ENCODE data around the gene TCEAL2. TPM values are rescaled to one million over a fixed set of nuclear protein-coding genes. Genes with fewer than 3 reads are reported as not detected.
A peak's percentile ranks its signal among the peaks of the same experiment; 100 is the strongest.
"Not testable (repeated sequence)": the region's sequence is repeated elsewhere in the genome, so short reads cannot be mapped to it uniquely, and the experiment has no call there.

The TCEAL2 gene
- 0.39 TPM for total RNA-seq

DNA sequence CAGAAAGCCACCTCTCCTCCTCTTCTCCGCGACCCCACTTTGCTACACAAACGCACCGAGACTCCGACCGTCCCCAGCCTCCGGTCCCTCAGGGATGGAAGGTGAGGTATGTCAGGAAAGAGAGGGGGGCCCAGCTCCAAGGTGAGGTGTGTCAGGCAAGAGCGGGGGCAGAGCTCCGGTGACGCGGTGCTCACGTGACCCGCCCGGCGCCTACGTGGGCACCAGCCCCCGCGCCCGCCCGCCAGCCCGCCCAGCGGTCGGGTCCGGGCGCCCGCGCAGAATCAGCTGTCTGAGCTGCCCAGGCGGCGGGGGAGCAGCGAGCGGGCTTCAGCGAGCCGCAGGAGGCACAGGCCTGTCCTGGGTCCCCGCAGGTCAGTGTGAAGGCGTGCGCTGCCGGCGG, at the start of gene TCEAL2:
TSS of gene TCEAL2 (plus strand) at position 244 of the 400 bp plus-strand sequence. CDS start 1,152 bp downstream, outside the sequence.
- DNase-seq: not testable (repeated sequence)

DNA sequence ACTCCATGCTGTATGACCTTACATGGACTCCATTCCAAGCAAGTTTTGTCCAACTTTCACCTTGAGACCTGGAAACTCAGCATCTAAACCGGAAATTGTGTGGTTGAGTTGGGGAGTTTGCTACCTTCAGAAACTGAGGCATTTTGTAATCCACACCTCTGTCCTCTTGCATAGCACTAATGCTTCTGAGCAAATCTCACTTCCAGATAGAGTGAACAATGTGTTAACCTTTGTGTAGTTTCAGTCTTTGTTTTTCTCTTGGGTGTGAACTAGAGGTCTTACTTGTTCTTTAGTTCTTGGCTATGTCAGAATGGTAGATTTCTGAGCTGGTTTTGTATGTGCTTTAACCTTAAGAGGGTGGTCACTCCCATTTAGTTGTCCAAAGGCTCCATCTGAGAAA, 48.1 kb upstream of the TCEAL2 start:
- DNase-seq: no peak

DNA sequence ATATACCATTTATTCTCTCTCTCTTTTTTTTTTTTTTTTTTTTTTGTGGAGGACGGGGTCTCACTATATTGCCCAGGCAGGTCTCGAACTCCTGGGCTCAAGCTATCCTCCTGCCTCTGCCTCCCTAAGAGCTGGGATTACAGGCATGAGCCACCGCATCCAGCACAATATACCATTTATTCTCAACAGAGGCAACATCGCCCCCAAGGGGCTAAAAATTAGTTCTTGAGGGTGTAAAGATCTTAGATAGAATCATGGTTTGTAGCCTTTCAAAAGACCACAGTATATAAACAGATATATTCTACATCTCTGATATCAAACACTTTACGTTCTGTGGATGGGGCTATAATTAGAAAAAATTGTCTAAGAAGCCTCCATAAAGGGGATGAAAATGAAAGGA, 39.8 kb upstream of the TCEAL2 start:
- DNase-seq: no peak

DNA sequence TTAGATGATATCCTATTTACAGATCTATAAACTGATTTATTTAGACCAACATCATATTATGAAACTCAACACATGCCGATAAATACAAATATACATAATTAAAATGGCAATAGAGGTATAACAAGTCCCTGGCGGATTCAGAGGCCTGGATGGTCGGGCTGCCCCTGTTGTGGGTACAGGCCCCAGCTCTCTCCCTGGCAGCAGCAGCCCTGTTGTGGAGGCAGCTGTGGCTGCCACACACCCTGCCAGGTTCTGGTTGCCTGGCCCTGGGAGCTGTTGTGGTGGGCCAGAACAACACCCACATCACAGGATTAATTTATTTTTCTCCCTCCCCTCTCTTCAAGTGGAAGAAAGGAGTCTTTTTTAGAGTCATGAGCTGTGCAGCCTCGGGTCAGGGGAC, 12.1 kb upstream of the TCEAL2 start:
- no peak for DNase-seq

DNA sequence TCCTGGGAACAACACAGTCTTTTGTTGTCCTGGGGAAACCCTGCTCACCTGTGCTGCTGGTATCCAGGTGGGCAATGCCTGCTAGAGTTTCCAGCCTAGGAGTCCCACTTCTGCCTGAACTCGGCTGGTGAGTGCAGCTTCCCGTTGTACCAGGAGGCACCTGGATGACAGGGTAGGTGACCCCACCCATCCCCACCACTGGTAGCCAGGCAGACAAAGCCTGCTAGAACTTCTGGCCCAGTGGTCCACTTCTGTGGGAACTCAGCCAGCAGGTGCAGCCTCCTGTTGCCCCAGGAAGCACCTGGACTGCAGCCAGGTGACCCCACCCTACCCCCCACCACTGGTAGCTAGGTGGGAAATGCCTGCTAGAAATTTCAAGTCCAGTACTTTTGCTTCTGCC, 9.7 kb upstream of the TCEAL2 start:
- DNase-seq: no peak

DNA sequence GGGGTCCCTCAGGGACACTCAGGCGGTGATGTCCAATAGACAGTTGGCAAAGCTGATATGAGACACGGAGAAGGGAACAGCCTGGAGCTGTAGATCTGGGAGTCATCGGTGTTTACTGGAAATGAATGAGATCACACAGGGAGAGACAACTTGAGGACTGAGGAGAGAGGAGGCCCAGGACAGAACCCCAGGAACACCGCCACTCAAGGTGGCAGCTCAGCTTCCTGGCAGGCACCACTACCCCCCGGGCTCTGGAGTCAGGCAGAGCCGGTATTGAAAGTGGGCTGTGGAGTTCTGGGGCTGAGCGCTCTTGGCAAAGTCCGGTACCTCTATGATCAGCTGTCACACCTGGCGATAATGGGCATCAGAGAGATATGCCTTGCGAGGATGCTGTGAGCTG, 465 bp upstream of the TCEAL2 start:
- DNase-seq: not testable (repeated sequence)

DNA sequence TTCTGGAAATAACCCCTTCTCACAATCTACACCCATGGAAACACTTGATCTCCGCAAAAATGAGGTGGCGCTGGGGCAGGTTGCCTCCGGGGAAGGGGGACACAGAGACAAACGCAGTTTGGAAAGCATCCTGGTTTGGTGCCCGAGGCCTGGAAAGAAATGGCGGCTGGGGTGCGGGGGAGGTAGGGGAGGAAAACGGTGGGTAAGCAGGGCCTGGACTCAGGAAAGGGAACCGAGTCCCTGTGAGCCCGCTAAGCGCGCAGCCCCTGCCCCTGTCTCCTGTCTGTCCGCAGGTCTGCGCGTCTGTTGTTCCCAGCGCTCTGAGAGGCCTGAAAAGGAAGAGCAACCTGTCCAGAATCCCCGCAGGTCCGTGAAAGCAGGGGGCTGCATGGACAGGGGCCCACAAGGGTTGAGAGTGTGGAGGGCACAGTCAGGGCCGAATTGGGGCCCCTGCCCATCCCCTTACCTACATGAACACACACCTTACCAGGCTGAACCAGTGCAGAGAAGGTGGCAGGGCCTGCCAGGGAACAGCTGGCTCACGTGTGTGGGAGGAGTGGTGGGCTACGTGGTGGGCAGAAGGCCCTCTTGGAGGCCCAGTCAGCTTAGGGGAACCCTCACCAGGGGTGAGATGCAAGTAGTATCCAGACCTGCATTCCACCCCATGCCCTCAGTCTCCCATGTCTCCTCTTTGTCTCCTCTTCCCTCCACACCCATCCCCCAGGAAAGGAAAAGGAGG, 770 bp downstream of the TCEAL2 start:
- not testable (repeated sequence) for DNase-seq

DNA sequence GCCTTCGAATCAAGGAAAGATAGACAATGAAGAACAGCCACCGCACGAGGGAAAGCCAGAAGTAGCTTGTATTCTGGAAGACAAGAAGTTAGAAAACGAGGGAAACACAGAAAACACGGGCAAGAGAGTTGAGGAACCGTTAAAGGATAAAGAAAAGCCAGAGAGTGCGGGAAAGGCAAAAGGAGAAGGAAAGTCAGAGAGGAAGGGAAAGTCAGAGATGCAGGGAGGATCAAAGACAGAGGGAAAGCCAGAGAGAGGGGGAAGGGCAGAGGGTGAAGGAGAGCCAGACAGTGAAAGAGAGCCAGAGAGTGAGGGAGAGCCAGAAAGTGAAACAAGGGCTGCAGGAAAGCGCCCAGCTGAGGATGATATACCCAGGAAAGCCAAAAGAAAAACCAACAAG, 1.4 kb downstream of the TCEAL2 start:
- no peak for DNase-seq

DNA sequence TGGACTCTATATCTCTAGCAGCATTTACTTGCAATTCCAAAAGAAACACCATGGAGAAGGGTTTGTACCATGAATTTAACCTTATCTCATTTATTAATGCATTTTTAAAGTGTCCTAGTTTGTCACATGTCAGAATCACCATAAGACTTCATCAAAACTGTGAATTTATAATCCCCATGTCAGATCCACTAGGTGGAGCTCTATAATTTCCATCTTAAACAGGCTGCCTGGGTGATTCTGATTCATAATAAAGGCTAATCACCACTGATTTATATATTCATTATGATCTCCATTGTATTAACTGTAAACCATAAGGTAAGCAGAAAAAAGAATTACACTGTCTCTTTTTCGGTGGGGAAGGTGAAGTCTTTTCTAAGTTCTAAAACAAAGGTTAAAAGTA, 4.0 kb downstream of the TCEAL2 start:
- DNase-seq: no peak

DNA sequence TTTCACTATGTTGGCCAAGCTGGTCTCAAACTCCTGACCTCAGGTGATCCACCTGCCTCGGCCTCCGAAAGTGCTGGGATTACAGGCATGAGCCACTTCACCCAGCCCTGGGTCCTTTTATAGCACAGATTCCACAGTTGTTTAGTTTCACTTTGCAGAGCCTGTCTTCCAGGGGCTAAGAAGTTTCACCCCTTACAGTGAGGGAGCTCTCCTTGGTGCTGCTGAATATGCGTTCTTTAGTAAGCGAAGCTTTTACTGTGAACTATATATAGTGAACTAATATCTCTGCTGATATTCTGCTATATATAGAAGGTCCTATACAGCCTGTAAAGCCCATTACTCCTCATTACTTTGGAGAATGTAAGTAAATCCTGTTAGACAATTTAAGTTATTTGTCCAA, 12.6 kb downstream of the TCEAL2 start:
- DNase-seq: no peak

DNA sequence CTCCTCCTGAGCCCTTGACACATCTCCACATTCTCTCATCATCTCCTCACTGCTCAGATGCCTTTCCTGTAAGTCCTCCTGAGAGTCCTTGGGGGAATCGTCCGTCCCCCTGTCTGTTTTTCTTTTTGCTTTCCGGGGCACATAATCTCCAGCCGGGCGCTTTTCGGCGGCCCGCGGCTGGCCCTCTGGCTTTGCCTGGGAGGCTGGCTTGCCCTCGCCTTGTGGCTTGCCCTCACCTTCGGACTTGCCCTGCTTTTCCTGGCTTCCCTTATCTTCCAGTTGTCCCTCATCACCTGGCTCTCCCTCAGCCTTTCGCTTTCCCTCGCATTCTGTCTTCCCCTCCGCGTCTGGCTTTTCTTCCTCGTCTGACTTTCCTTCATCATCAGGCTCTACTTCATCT, 15.4 kb downstream of the TCEAL2 start:
- not testable (repeated sequence) for DNase-seq

DNA sequence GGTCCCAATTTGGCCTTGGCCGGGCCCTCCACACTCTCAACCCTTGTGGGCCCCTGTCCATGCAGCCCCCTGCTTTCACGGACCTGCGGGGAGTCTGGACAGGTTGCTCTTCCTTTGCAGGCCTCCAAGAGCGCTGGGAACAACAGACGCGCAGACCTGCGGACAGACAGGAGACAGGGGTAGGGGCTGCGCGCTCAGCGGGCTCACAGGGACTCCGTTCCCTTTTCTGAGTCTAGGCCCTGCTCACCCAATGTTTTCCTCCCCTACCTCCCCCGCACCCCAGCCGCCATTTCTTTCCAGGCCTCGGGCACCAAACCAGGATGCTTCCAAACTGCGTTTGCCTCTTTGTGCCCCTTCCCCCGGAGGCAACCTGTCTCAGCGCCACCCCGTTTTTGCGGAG, 16.2 kb downstream of the TCEAL2 start:
- not testable (repeated sequence) for DNase-seq

DNA sequence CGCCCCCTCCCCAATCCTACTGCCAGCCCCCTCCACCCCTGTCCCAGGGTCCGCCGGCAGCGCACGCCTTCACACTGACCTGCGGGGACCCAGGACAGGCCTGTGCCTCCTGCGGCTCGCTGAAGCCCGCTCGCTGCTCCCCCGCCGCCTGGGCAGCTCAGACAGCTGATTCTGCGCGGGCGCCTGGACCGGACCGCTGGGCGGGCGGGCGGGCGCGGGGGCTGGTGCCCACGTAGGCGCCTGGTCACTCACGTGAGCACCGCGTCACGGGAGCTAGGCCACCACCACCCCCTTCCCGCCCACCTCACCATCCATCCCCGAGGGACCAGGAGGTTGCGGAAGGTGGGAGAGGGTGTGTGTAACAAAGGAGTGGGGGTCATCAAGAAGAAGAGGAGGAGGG, 16.8 kb downstream of the TCEAL2 start, which contains the start of gene TCEAL6:
TSS of gene TCEAL6 (minus strand) at position 208 of the 400 bp plus-strand sequence.
- not testable (repeated sequence) for DNase-seq

DNA sequence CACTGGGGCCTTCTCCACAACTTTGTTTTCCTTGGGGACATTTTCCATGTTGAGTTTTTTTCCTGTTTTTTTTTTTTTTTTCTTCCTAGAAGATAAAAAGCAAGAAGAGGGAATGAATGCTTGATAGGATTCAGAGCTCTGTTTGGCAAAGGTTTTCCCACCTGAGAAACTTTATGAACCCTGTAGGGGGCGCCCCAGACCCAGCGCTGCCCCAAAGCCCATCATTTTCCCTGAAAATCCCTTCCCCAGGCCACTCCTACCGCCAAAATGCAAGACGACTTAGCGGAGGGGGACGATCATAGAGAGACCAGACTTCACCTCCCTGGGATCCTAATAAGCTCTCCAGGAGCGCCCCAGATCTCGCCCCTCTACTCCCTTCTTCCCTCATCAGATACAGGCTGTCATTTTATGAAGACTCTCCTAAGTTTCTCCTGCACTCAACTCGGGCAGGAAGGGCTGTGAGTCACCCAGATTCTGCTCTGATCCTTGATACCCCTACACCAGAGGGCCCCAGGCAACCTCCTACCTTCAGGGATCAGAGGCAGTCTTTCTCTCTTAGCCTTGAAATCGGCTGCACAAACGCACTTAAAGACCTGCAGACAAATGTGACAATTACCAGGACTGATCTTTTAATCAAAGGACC, 28.9 kb downstream of the TCEAL2 start:
- no peak for DNase-seq

DNA sequence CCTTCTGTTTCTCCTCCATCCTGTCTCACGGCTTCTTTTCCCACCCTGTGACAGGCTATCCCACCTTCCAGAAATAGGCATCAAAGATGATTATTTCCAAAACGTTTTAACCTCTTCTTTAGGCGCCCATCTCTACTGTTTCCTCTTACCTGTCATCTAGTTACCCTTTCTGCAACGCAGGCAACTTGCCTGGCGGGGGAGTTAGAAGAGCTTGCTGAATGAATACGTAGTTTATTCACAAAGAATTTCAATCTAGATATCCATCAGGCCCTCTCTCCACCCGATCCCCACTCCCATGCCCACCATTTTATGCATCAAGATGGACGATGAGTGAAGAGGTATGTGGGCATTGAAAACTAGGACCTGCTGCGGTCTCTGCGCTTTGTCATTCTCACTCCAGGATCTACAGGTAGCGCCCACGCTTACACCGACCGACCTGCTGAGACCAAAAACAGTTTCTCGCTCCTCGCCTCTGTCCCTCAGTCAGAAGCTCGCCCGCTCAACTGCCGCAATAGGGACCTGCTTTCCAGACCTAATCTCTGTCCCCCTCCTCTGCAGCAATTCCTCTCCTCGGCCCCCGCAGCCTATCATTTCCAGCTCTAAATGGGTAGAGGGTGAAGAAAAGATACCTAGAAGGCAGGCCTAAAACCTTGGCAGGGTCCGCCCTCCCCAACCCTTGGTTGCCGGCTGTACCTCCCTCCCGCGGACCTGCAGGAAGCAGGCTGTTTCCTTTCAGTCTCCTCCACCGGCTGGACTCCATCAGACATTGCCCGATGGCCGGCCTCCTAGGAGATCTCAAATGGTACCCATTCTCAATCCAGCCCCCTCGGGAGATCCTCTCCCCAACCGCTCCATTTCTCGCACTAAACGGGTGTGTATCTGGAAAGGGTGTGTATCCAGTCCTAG, 29.7 kb downstream of the TCEAL2 start:
- no peak for DNase-seq

DNA sequence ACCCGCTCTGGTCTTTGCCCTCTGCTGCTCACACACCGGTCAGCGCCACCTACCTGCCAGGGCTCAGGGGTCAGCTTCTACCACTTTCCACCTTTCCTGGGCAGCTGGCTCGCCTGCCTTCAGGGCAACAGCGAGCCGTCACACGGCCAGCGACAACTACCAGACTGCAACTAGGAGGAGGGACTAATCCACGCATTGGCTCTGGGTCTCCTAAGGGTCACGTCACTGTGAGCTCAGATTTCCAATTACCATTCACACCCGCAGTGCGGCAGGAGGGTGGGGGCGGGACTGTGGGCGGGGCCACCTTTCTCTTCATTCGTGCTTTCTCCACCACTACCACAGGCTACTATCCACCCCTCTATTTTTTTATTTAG, 30.3 kb downstream of the TCEAL2 start, which contains the start of gene BEX5:
TSS of gene BEX5 (minus strand) at position 172 of the 374 bp plus-strand sequence. CDS start 1,712 bp downstream, outside the sequence.
- peak; percentile 4 for DNase-seq

Other genes starting within 250 kb of the TCEAL2 start
- 2.8 TPM for gene ZMAT1, start 193.7 kb upstream of the TCEAL2 start, total RNA-seq
- gene TCEAL6, start 16.8 kb downstream of the TCEAL2 start, total RNA-seq: not detected
- gene BEX5, start 30.3 kb downstream of the TCEAL2 start, total RNA-seq: 1.9 TPM
- gene TCP11X1, start 89.6 kb downstream of the TCEAL2 start, total RNA-seq: not detected
- gene NXF2, start 121.5 kb downstream of the TCEAL2 start, total RNA-seq: not detected